ENCODE data around the gene LPCAT3. TPM values are rescaled to one million over a fixed set of nuclear protein-coding genes. Genes with fewer than 3 reads are reported as not detected.

Gene LPCAT3
- total RNA-seq, 1 experiment from 2014 or later, result 15.5 TPM

DNA sequence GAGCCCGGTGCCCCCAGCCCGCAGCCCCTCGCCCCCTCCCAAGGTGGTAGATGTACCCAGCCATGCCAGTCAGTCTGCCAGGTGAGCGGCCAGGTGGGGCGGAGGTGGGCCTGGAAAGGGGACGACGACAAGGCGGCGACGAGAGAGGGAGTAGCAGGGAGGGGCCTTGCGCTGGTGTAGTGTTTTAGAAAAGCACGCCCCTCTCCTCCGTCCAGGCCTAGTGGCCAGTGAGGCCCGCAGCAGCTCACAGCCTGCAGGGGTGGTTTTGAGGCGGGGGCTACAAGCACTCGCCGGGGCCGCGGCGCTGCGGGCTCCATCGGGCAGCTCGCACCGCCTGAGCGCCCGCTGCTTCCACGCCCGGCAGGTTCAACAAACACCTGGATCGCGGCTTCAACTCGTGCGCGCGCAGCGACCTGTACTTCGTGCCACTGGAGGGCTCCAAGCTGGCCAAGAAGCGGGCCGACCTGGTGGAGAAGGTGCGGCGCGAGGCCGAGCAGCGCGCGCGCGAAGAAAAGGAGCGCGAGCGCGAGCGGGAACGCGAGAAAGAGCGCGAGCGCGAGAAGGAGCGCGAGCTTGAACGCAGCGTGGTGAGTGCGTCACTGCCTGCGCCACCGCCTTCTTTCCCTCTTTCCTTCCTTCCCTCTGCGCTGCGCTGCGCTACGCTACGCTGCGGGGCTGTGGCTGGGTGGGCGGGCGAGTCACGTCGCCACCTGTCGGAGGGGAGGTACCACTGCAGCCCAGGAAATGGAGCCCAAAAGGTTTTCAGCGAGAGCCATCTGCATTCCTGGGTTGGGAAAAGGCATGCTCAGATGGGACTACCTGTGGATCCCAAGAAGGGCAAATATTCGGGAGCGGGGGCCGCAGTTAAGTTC is 80.6 kb downstream of the LPCAT3 start:
- DNase-seq (ENCODE audit: low read depth), result peak; percentile 91

DNA sequence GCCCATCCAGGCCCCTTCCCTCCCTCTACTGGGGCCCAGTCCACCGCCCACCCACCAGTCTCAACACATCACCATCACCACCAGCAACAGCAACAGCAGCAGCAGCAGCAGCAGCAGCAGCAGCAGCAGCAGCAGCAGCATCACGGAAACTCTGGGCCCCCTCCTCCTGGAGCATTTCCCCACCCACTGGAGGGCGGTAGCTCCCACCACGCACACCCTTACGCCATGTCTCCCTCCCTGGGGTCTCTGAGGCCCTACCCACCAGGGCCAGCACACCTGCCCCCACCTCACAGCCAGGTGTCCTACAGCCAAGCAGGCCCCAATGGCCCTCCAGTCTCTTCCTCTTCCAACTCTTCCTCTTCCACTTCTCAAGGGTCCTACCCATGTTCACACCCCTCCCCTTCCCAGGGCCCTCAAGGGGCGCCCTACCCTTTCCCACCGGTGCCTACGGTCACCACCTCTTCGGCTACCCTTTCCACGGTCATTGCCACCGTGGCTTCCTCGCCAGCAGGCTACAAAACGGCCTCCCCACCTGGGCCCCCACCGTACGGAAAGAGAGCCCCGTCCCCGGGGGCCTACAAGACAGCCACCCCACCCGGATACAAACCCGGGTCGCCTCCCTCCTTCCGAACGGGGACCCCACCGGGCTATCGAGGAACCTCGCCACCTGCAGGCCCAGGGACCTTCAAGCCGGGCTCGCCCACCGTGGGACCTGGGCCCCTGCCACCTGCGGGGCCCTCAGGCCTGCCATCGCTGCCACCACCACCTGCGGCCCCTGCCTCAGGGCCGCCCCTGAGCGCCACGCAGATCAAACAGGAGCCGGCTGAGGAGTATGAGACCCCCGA is 81.4 kb downstream of the LPCAT3 start:
- no peak for DNase-seq (ENCODE audit: low read depth)

DNA sequence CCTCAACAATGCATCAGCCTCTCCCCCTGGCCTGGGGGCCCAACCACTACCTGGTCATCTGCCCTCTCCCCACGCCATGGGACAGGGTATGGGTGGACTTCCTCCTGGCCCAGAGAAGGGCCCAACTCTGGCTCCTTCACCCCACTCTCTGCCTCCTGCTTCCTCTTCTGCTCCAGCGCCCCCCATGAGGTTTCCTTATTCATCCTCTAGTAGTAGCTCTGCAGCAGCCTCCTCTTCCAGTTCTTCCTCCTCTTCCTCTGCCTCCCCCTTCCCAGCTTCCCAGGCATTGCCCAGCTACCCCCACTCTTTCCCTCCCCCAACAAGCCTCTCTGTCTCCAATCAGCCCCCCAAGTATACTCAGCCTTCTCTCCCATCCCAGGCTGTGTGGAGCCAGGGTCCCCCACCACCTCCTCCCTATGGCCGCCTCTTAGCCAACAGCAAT is 82.1 kb downstream of the LPCAT3 start:
- no peak for DNase-seq (ENCODE audit: low read depth)

DNA sequence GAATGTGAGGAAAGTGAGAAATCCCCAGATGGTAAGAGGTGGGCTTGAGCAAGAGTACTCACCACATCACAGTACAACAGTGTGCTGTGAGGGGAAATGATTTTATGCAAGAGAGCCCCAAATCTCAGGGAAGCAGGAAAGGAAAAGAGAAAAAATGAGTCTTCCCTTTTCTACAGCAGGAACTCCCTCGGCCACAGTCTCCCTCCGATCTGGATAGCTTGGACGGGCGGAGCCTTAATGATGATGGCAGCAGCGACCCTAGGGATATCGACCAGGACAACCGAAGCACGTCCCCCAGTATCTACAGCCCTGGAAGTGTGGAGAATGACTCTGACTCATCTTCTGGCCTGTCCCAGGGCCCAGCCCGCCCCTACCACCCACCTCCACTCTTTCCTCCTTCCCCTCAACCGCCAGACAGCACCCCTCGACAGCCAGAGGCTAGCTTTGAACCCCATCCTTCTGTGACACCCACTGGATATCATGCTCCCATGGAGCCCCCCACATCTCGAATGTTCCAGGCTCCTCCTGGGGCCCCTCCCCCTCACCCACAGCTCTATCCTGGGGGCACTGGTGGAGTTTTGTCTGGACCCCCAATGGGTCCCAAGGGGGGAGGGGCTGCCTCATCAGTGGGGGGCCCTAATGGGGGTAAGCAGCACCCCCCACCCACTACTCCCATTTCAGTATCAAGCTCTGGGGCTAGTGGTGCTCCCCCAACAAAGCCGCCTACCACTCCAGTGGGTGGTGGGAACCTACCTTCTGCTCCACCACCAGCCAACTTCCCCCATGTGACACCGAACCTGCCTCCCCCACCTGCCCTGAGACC is 82.7 kb downstream of the LPCAT3 start:
- DNase-seq (ENCODE audit: low read depth), result no peak

DNA sequence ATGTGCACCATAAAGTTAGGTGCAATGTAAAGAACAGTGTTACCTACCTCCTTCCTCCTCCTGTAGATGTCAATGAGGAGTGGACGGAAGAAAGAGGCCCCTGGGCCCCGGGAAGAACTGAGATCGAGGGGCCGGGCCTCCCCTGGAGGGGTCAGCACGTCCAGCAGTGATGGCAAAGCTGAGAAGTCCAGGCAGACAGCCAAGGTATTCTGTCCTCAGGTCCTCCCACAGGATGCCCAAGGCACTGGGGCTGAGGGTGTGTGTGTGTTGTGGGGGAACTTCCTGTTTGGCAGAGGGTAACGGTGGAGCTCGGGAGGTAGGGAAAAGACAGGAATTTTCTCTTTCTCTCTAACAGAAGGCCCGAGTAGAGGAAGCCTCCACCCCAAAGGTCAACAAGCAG is 84.2 kb downstream of the LPCAT3 start:
- no peak for DNase-seq (ENCODE audit: low read depth)

DNA sequence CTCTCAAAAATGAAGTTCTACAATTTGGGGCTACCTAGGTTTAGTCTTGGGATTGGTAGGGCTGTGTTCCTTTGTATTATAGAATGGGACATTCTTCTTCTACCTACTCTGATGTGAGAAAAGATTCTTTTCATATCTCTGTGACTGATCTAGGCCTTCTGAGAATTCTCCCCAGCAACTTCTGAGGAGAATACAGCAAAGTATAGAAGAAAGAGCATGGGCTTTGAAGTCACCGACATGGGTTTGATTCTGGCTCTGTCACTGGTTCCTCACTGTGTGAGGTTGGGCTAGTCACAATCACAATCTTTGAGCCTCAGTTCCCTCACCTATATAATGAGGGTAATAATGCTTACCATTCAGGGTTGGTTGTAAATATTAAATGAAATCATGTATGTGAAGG is 85.5 kb downstream of the LPCAT3 start:
- DNase-seq (ENCODE audit: low read depth), result no peak

DNA sequence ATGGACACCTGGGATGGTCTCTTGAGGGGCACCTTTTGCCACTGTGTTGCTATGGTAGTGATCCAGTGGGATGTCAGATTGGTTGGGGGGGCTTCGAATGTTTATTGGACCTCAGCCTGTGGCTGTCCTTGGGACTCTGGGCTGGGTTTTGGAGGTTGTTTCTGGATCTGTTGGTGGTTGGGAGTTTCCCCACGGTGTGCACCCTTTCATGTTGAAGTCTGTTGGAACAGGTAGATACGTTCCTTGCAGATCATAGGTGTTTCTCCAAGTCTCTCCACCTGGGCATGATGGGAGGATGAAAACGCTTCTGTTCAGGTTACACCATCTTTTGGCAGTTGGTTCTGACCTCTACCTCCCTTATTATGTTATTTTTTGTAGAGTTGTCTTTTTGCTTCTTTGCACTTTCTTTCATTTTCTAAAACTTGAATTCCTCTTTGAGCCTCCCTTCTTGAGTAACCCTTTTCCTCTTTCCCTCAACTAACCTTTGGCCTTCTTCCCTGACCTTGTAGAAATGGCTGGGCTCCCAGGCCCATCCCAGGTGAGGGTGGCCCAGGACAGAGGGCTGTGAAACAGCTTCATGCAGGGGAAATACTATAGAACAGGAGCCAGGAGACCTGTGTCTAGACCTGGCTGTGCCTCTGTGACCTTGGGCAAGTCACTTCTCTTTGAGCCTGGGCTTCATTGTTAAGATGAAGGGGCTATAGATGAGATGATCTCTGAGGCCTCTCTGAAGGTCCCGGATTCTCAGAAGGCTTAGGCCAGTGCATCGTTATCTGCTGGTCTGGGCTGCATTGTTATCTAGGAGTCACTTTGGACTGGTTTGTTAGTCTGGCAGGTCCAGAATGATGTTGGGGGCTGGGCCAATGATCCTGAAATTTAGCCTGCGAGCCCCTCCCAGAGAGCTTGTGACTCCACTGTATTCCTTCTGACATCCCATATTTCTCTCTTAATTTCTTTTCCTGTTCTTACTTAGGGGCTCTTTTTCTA is 88.5 kb downstream of the LPCAT3 start:
- no peak for DNase-seq (ENCODE audit: low read depth)

DNA sequence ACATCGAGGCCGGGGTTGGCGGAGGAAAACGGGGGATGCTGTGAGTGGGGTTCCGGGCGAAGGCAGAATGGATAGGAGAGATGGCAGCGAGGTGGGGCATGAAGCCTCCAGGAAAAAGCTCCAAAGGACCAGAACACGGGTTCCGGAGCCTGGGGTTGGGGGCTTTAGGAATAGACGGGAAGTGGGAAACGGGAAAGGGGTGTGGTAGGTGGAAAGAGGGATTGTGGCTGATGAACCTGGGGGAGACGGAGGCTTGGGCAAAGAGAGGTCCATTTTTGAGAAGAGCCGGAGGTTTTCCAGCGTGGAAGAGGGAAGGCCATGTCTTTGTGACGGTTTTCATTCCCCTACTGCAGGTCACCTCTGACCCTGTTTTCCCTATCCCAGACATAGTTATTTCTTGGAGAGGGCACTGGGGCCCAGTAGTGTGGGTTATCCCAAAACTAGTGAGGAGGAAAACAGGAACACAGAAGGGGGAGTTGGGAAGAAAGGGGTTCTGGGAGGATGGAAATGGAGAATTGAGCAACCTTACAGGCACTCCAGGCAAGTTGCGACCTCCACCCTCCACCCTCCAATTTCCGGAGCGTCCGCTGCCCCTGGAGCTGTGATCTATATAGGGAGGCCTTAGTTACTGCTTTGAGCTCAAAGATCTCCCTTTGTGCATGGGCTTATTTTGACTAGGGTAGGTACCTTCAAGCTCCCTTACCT is 89.4 kb downstream of the LPCAT3 start:
- no peak for DNase-seq (ENCODE audit: low read depth)

DNA sequence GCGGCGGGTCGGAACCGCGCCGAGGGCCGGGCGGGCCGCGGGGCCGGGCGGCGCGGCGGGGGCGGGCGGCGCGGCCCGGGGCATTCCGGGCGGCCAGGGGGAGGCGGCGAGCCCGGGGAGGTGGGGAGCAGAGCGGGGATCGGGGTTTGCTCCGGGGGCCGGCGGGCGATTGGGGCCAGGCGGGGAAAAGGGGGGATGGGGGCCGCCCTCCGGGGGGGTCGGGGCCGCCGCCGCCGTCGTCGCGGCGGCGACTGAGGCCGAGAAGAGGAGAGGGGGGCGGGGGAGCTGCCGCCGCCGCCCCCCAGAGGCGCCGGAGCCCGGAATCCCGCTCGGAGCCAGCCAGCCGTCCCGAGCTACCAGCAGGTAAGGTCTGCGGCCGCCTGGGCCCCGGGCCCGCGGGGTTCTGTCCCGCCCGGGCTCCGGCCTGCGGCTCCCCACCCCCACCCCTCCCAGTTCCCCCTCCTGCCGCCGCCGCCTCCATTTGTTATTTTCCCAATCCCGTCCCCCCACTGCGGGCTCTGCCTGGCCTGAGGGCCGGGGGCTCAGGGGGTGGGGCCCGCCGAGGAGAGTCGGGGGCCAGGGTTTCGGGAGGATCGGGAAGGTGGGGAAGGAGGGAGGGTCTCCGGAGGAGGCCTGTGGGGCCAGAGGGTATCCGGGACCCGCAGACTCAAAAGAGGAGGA is 90.1 kb downstream of the LPCAT3 start:
- DNase-seq (ENCODE audit: low read depth), result no peak

DNA sequence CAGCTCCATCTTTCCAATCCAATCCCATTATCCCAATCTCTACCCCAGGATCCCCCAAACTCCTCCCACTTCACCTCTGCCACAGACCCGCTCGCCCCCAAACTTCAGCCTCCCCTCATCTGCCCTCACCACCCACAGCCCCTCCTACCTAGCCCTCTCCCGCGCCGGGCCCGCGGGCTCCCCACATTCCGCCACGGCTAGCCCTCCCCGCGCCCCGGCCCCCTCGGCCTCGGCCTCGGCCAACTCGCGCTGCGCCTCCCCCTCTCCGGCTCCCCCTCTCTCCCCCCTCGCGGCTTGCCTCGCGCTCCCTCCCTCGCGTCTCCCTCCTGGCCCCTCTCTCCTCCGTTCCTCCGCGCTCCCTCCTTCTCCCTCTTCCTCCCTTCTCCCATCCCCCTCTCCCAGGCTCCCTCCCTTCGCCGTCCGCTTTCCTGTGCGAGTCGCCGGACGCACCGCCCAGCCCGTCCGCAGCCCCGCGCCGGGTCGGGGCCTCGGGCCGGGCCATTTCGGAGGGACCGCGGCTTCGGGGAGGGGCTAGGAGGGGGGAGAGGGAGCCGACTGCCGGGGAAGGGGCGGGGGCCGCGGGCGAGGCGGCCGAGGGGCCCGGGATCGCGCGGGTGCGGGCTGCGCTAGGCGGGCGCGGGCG is 90.8 kb downstream of the LPCAT3 start, which contains the start of gene ATN1:
Gene ATN1, plus strand, starts transcription at position 581 of the 643 bp plus-strand sequence. CDS start 6,043 bp downstream, outside the sequence.
- DNase-seq (ENCODE audit: low read depth), result peak; percentile 77

Other genes starting within 250 kb of the LPCAT3 start
- gene LAG3, start 246.0 kb downstream of the LPCAT3 start, total RNA-seq (2014; rRNA removed; shearing (Covaris generic)), result 0.10 and 0.12 TPM in 2 replicates
- gene CD4, start 228.9 kb downstream of the LPCAT3 start, total RNA-seq (2014; rRNA removed; shearing (Covaris generic)), result 3.5 and 5.4 TPM in 2 replicates
- gene GPR162, start 196.7 kb downstream of the LPCAT3 start, total RNA-seq (2014; rRNA removed; shearing (Covaris generic)), result 1.8 and 2.5 TPM in 2 replicates
- 26.9 and 27.3 TPM in 2 replicates for gene P3H3, start 190.1 kb downstream of the LPCAT3 start, total RNA-seq (2014; rRNA removed; shearing (Covaris generic))
- 0.10 and 0.72 TPM in 2 replicates for gene GNB3, start 177.6 kb downstream of the LPCAT3 start, total RNA-seq (2014; rRNA removed; shearing (Covaris generic))
- 171 and 198 TPM in 2 replicates for gene CDCA3, start 167.2 kb downstream of the LPCAT3 start, total RNA-seq (2014; rRNA removed; shearing (Covaris generic))
- gene USP5, start 166.3 kb downstream of the LPCAT3 start, total RNA-seq (2014; rRNA removed; shearing (Covaris generic)), result 61.4 and 62.7 TPM in 2 replicates
- gene TPI1, start 150.9 kb downstream of the LPCAT3 start, total RNA-seq (2014; rRNA removed; shearing (Covaris generic)), result 2,274 and 2,388 TPM in 2 replicates
- gene SPSB2, start 145.2 kb downstream of the LPCAT3 start, total RNA-seq (2014; rRNA removed; shearing (Covaris generic)), result 3.5 and 4.2 TPM in 2 replicates
- 4.9 and 5.4 TPM in 2 replicates for gene LRRC23, start 113.7 kb downstream of the LPCAT3 start, total RNA-seq (2014; rRNA removed; shearing (Covaris generic))
- gene ENO2, start 103.9 kb downstream of the LPCAT3 start, total RNA-seq (2014; rRNA removed; shearing (Covaris generic)), result 28.6 and 29.0 TPM in 2 replicates
- 3.8 and 6.1 TPM in 2 replicates for gene ATN1, start 90.5 kb downstream of the LPCAT3 start, total RNA-seq (2014; rRNA removed; shearing (Covaris generic))
- gene RNU7-1, start 74.7 kb downstream of the LPCAT3 start, total RNA-seq (2014; rRNA removed; shearing (Covaris generic)), result not detected in 2 replicates
- 245 and 274 TPM in 2 replicates for gene C12orf57, start 74.5 kb downstream of the LPCAT3 start, total RNA-seq (2014; rRNA removed; shearing (Covaris generic))
- 0.24 TPM in 1 of 2 replicates, not detected in the other for gene PTPN6, start 67.1 kb downstream of the LPCAT3 start, total RNA-seq (2014; rRNA removed; shearing (Covaris generic))
- gene PHB2, start 47.8 kb downstream of the LPCAT3 start, total RNA-seq (2014; rRNA removed; shearing (Covaris generic)), result 263 and 303 TPM in 2 replicates
- 68.5 and 72.8 TPM in 2 replicates for gene EMG1, start 47.6 kb downstream of the LPCAT3 start, total RNA-seq (2014; rRNA removed; shearing (Covaris generic))
- gene C1S, start 42.2 kb upstream of the LPCAT3 start, total RNA-seq (2014; rRNA removed; shearing (Covaris generic)), result 15.3 and 16.3 TPM in 2 replicates
- 20.4 and 29.3 TPM in 2 replicates for gene C1R, start 74.0 kb upstream of the LPCAT3 start, total RNA-seq (2014; rRNA removed; shearing (Covaris generic))
- gene C1RL, start 90.7 kb upstream of the LPCAT3 start, total RNA-seq (2014; rRNA removed; shearing (Covaris generic)), result 7.1 and 9.0 TPM in 2 replicates
- not detected in 2 replicates for gene RBP5, start 110.4 kb upstream of the LPCAT3 start, total RNA-seq (2014; rRNA removed; shearing (Covaris generic))
- gene CLSTN3, start 111.9 kb upstream of the LPCAT3 start, total RNA-seq (2014; rRNA removed; shearing (Covaris generic)), result 4.5 and 7.3 TPM in 2 replicates
- 16.1 and 17.7 TPM in 2 replicates for gene PEX5, start 171.2 kb upstream of the LPCAT3 start, total RNA-seq (2014; rRNA removed; shearing (Covaris generic))